Measurements from ENCODE around the gene MBP. TPM values are rescaled to one million over a fixed set of nuclear protein-coding genes. Genes with fewer than 3 reads are reported as not detected.
A peak's percentile ranks its signal among the peaks of the same experiment; 100 is the strongest.

MBP gene
- total and polyA plus RNA-seq, 2 donors from 2014 or later: 15.1 to 61.2 TPM

DNA sequence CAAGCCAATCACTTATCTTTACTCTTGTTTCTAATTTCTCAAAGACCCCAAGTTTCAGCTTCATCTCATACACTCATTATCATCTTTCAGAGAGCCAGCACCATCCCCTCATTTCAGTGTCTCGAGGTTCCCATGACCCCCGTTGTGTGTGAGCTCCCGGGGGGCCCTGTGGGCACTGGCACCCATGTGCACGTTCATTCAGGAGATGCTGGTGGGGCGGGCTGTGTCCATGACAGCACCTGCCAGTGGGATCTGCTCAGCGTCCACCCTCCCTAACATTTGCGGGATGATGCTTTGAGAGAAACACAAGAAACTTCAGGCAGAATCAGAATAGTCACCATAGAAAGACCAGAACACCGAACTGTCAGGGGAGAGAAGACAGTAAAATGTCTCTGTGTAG lies 120.5 kb downstream of the MBP start:
- H3K9me3 ChIP-seq (ENCODE audit: control insufficient read depth in 2 of 3, insufficient read depth in 1 of 3, low read length in 3 of 3): no peaks in the 10 kb centered on the region
- H3K27ac ChIP-seq (ENCODE audit: low read depth in 2 of 2, low read length in 2 of 2): no peak overlapping the region
- H3K9ac ChIP-seq (ENCODE audit: low read length in 3 of 3): no peak overlapping the region
- DNase-seq (peak in 1 of 5 donors; percentile 59), FAIRE-seq (no peak)
- peaks cover 0 to 10% (median 10%) of the 10 kb centered on the region in 3 donors for H3K36me3 ChIP-seq (ENCODE audit: control insufficient read depth in 2 of 3, insufficient read depth in 3 of 3, low read length in 3 of 3)
- H3K4me1 ChIP-seq (ENCODE audit: control insufficient read depth in 2 of 3, insufficient read depth in 2 of 3, low read depth in 1 of 3, low read length in 3 of 3): peaks cover 0 to 3% (median 0%) of the 10 kb centered on the region in 3 donors
- H3K27me3 ChIP-seq (ENCODE audit: control insufficient read depth, insufficient read depth, low read length): no peaks in the 10 kb centered on the region
- no peak overlapping the region for H3K4me3 ChIP-seq (ENCODE audit: low read length in 3 of 3)
- TF ChIP-seq, protein P1, sequence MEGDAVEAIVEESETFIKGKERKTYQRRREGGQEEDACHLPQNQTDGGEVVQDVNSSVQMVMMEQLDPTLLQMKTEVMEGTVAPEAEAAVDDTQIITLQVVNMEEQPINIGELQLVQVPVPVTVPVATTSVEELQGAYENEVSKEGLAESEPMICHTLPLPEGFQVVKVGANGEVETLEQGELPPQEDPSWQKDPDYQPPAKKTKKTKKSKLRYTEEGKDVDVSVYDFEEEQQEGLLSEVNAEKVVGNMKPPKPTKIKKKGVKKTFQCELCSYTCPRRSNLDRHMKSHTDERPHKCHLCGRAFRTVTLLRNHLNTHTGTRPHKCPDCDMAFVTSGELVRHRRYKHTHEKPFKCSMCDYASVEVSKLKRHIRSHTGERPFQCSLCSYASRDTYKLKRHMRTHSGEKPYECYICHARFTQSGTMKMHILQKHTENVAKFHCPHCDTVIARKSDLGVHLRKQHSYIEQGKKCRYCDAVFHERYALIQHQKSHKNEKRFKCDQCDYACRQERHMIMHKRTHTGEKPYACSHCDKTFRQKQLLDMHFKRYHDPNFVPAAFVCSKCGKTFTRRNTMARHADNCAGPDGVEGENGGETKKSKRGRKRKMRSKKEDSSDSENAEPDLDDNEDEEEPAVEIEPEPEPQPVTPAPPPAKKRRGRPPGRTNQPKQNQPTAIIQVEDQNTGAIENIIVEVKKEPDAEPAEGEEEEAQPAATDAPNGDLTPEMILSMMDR (IDR thresholded peaks at IDR 0.05; ENCODE audit: borderline replicate concordance, extremely low read depth, insufficient read depth): no peak
- intact Hi-C loops (cut with DNase I): no loop called here

DNA sequence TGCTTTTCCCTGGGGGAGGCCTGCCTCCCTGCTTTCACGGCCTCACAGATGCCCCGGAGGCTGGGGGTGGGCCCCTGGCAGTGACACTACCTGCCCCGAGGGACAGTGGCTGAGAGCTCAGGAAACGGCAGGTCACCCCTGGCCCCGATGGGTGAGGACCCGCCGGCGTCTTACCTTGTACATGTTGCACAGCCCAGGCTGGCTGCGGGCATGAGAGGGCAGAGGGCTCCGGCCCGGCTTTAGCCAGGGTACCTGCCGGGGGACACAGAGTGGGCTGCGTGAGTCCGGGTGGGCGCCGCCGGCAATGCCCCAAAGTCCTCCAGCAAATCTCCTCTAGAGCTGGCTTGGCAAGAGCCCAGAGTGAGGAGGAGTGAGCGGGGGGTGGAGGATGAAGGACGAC lies 122.9 kb downstream of the MBP start:
- intact Hi-C loops (cut with DNase I): no loop called here
- FAIRE-seq: no peak

GRCh38 chr18:77008576-77009315 lies 123.8 kb downstream of the MBP start:
- Histone ChIP-seq H3K4me3 (ENCODE audit: low read length in 3 of 3) (no peak overlapping the region), H3K27ac (ENCODE audit: low read depth in 2 of 2, low read length in 2 of 2) (no peak overlapping the region), H3K9me3 (ENCODE audit: control insufficient read depth in 2 of 3, insufficient read depth in 1 of 3, low read length in 3 of 3) (no peaks in the 10 kb centered on the region), H3K36me3 (ENCODE audit: control insufficient read depth in 2 of 3, insufficient read depth in 3 of 3, low read length in 3 of 3) (no peaks in the 10 kb centered on the region), H3K9ac (ENCODE audit: low read length in 3 of 3) (no peak overlapping the region), H3K4me1 (ENCODE audit: control insufficient read depth in 2 of 3, insufficient read depth in 2 of 3, low read depth in 1 of 3, low read length in 3 of 3) (peaks cover 0 to under 1% (median 0%) of the 10 kb centered on the region in 3 donors), H3K27me3 (ENCODE audit: control insufficient read depth, insufficient read depth, low read length) (no peaks in the 10 kb centered on the region)
- DNase-seq (peak in 2 of 5 donors; percentile 26 to 69), FAIRE-seq (no peak)
- TF ChIP-seq, protein P1 (IDR thresholded peaks at IDR 0.05; ENCODE audit: borderline replicate concordance, extremely low read depth, insufficient read depth): no peak
- intact Hi-C loops (cut with DNase I): no loop called here

More for the DNA sequence above, 122.9 kb downstream of the MBP start:
- TF ChIP-seq, protein P1 (IDR thresholded peaks at IDR 0.05; ENCODE audit: borderline replicate concordance, extremely low read depth, insufficient read depth): no peak
- no peaks in the 10 kb centered on the region for H3K27me3 ChIP-seq (ENCODE audit: control insufficient read depth, insufficient read depth, low read length)
- H3K36me3 ChIP-seq (ENCODE audit: control insufficient read depth in 2 of 3, insufficient read depth in 3 of 3, low read length in 3 of 3): no peaks in the 10 kb centered on the region
- H3K4me1 ChIP-seq (ENCODE audit: control insufficient read depth in 2 of 3, insufficient read depth in 2 of 3, low read depth in 1 of 3, low read length in 3 of 3): peaks cover 0 to 3% (median 0%) of the 10 kb centered on the region in 3 donors
- peak in 2 of 5 donors; percentile 35 to 77 for DNase-seq
- no peak overlapping the region for H3K27ac ChIP-seq (ENCODE audit: low read depth in 2 of 2, low read length in 2 of 2)
- H3K4me3 ChIP-seq (ENCODE audit: low read length in 3 of 3): no peak overlapping the region
- no peaks in the 10 kb centered on the region for H3K9me3 ChIP-seq (ENCODE audit: control insufficient read depth in 2 of 3, insufficient read depth in 1 of 3, low read length in 3 of 3)
- no peak overlapping the region for H3K9ac ChIP-seq (ENCODE audit: low read length in 3 of 3)
